Neural crest cell (in vitro differentiated cells): ENCODE measurements around the gene PTPRM. TPM values are rescaled to one million over a fixed set of nuclear protein-coding genes. Genes with fewer than 3 reads are reported as not detected.
A peak's percentile ranks its signal among the peaks of the same experiment; 100 is the strongest.

ENCODE experiments used
- DNase-seq: peaks from one replicate; pipeline ENCODE4 v3.0.0; 2021; ENCODE audit warnings: low read depth, mixed read lengths, low spot score
- H3K27ac Mint-ChIP-seq: one replicate; pipeline ENCODE4 v1.8.0; 2021; ENCODE audit warnings: mild to moderate bottlenecking, mixed read lengths; ENCODE audit not compliant: unreplicated experiment
- H3K27me3 Mint-ChIP-seq: 2 replicates; pipeline ENCODE4 v1.8.0; 2021; ENCODE audit warnings: low read depth, mild to moderate bottlenecking, mixed read lengths
- H3K36me3 Mint-ChIP-seq: 2 replicates; pipeline ENCODE4 v1.8.0; 2021; ENCODE audit warnings: low read depth, mild to moderate bottlenecking, mixed read lengths
- H3K4me1 Mint-ChIP-seq: 2 replicates; pipeline ENCODE4 v1.8.0; 2021; ENCODE audit warnings: mixed read lengths
- H3K4me3 Mint-ChIP-seq: one replicate; pipeline ENCODE4 v1.8.0; 2021; ENCODE audit warnings: mild to moderate bottlenecking, mixed read lengths
- H3K9me3 Mint-ChIP-seq: 2 replicates; pipeline ENCODE4 v1.8.0; 2021; ENCODE audit warnings: mixed read lengths
- total RNA-seq: library from RNA; stranded (reverse); gene quantifications from 2 replicates; pipeline ENCODE4 v1.2.1, GENCODE V29; 2021
- TF ChIP-seq, protein P1 (sequence below): fragments of 200-600 bp; sonication (generic); conservative IDR thresholded peaks from 2 replicates; pipeline ENCODE4 v1.5.0; 2021; ENCODE audit warnings: antibody characterized with exemption, mild to moderate bottlenecking

PTPRM gene
- total RNA-seq, 1 donor from 2014 or later, result 7.7 TPM

DNA sequence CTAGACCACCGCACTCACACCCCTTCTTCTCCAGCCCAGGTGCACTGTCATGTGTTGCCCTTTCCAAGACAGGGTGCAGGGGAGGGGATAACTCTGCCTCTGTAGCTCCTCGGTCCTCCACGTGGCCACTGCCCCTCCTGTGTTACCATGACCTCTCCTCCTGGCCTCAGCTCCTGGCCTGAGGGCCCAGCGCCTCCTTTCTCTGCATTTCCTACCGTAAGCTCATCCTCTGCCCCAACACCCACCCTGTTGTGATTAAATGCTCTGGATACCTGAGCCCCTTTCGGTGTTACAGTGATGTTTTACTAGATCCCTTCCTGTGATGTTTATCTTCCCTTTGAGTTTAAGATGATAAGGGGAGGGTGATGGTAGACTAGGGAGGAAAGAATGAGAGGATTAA is 242.3 kb downstream of the PTPRM start:
- Mint-ChIP-seq H3K4me3 (no peak overlapping the region), H3K36me3 (peaks cover 12% of the 10 kb centered on the region), H3K27ac (peak overlapping the region; percentile 60), H3K27me3 (no peaks in the 10 kb centered on the region), H3K9me3 (peaks cover 12% of the 10 kb centered on the region), H3K4me1 (peaks cover 7% of the 10 kb centered on the region)
- DNase-seq, result no peak
- TF ChIP-seq, protein P1, sequence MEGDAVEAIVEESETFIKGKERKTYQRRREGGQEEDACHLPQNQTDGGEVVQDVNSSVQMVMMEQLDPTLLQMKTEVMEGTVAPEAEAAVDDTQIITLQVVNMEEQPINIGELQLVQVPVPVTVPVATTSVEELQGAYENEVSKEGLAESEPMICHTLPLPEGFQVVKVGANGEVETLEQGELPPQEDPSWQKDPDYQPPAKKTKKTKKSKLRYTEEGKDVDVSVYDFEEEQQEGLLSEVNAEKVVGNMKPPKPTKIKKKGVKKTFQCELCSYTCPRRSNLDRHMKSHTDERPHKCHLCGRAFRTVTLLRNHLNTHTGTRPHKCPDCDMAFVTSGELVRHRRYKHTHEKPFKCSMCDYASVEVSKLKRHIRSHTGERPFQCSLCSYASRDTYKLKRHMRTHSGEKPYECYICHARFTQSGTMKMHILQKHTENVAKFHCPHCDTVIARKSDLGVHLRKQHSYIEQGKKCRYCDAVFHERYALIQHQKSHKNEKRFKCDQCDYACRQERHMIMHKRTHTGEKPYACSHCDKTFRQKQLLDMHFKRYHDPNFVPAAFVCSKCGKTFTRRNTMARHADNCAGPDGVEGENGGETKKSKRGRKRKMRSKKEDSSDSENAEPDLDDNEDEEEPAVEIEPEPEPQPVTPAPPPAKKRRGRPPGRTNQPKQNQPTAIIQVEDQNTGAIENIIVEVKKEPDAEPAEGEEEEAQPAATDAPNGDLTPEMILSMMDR, result no peak

DNA sequence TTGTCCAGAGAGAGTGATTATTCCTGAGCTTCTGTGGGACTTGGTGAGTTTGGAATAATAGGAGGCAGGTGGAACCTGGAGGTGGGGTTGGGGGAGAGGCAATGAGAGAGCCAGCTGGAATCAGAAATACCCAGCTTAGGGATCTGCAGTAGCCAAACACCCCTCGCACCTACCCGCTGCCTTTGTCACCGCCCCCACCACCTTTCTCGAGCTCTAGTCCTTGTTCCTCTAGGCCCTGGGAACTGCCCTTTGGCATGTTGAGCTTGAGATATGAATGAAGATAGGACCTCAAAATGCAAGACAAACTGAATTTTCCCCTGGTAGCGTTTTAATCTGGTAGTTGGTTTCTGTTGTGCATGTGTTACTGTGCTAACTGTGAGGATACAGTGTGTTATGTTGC is 242.9 kb downstream of the PTPRM start:
- TF ChIP-seq, protein P1, result no peak
- Mint-ChIP-seq H3K27me3 (no peaks in the 10 kb centered on the region), H3K9me3 (peaks cover 13% of the 10 kb centered on the region), H3K4me3 (peak overlapping the region; percentile 18), H3K27ac (no peak overlapping the region), H3K4me1 (peaks cover 7% of the 10 kb centered on the region), H3K36me3 (peaks cover 18% of the 10 kb centered on the region)
- no peak for DNase-seq

- Mint-ChIP-seq H3K4me3 (no peak overlapping the region), H3K4me1 (peaks cover 8% of the 10 kb centered on the region), H3K36me3 (peaks cover 20% of the 10 kb centered on the region), H3K27ac (no peak overlapping the region), H3K9me3 (peaks cover 16% of the 10 kb centered on the region), H3K27me3 (no peaks in the 10 kb centered on the region)
- TF ChIP-seq, protein P1, result no peak
- no peak for DNase-seq
Observed at GRCh38 chr18:7812431-7813063, 245.4 kb downstream of the PTPRM start.

GRCh38 chr18:7813131-7813530 is 246.0 kb downstream of the PTPRM start:
- Mint-ChIP-seq H3K27me3 (no peaks in the 10 kb centered on the region), H3K27ac (no peak overlapping the region), H3K36me3 (peaks cover 20% of the 10 kb centered on the region), H3K4me3 (no peak overlapping the region), H3K9me3 (peaks cover 16% of the 10 kb centered on the region), H3K4me1 (peaks cover 5% of the 10 kb centered on the region)
- TF ChIP-seq, protein P1, result no peak
- no peak for DNase-seq

GRCh38 chr18:7814754-7815315 is 247.7 kb downstream of the PTPRM start:
- H3K36me3 Mint-ChIP-seq, result peaks cover 20% of the 10 kb centered on the region
- peaks cover 5% of the 10 kb centered on the region for H3K4me1 Mint-ChIP-seq
- no peak overlapping the region for H3K4me3 Mint-ChIP-seq
- DNase-seq, result no peak
- peaks cover 16% of the 10 kb centered on the region for H3K9me3 Mint-ChIP-seq
- TF ChIP-seq, protein P1, result no peak
- no peaks in the 10 kb centered on the region for H3K27me3 Mint-ChIP-seq
- no peak overlapping the region for H3K27ac Mint-ChIP-seq
